NCI-H1092 (cell line): ENCODE measurements around the gene TMUB1.

Experiments used
- DNase-seq: peaks from one replicate; lab custom pipeline; 2025; lab: John Stamatoyannopoulos, UW

The TMUB1 gene

GRCh38 chr7:151121380-151122170, 38.3 kb upstream of the TMUB1 start:
- DNase-seq = no peak

GRCh38 chr7:151120896-151121295, 37.6 kb upstream of the TMUB1 start:
- DNase-seq = no peak

GRCh38 chr7:151119902-151120301, 36.6 kb upstream of the TMUB1 start:
- no peak for DNase-seq

- no peak for DNase-seq
Observed at GRCh38 chr7:151119055-151119415, 35.7 kb upstream of the TMUB1 start.

GRCh38 chr7:151118108-151119054, 35.1 kb upstream of the TMUB1 start:
- DNase-seq = no peak

- DNase-seq = no peak
Observed at GRCh38 chr7:151117565-151117964, 34.3 kb upstream of the TMUB1 start.

- DNase-seq = no peak
Observed at GRCh38 chr7:151116603-151117440, 33.5 kb upstream of the TMUB1 start.

GRCh38 chr7:151115836-151116418, 32.6 kb upstream of the TMUB1 start:
- no peak for DNase-seq

- no peak for DNase-seq
Observed at GRCh38 chr7:151115121-151115835, 32.0 kb upstream of the TMUB1 start.

GRCh38 chr7:151114151-151115090, 31.1 kb upstream of the TMUB1 start:
- DNase-seq = no peak

GRCh38 chr7:151113344-151114150, 30.3 kb upstream of the TMUB1 start:
- no peak for DNase-seq

- peak; percentile 73 for DNase-seq
Observed at GRCh38 chr7:151110941-151111645, 27.8 kb upstream of the TMUB1 start.

- no peak for DNase-seq
Observed at GRCh38 chr7:151110236-151110940, 27.1 kb upstream of the TMUB1 start.

GRCh38 chr7:151109094-151110048, 26.1 kb upstream of the TMUB1 start:
- no peak for DNase-seq

- no peak for DNase-seq
Observed at GRCh38 chr7:151107882-151108281, 24.6 kb upstream of the TMUB1 start.

GRCh38 chr7:151104411-151105235, 21.3 kb upstream of the TMUB1 start:
- DNase-seq = no peak
